ENCODE results near the gene NAA40. TPM values are rescaled to one million over a fixed set of nuclear protein-coding genes. Genes with fewer than 3 reads are reported as not detected.

Gene NAA40
- total RNA-seq, 1 experiment from 2014 or later: 44.4 TPM

- Histone ChIP-seq H2BK120ac (ENCODE audit: low read depth, low read length, poor library complexity, severe bottlenecking) (no peak overlapping the region), H2AK5ac (ENCODE audit: insufficient read length, low read length) (no peak overlapping the region), H3K23me2 (ENCODE audit: insufficient read length, low read depth, low read length, poor library complexity, severe bottlenecking) (no peaks in the 10 kb centered on the region), H3K9me3 (ENCODE audit: control insufficient read depth, low read depth, low read length) (no peaks in the 10 kb centered on the region), H3K27me3 (ENCODE audit: insufficient read depth, low read length) (no peaks in the 10 kb centered on the region), H4K8ac (replicated peaks; ENCODE audit: insufficient read length, low read depth, low read length) (no peak overlapping the region), H3K9ac (ENCODE audit: extremely low read depth, insufficient read length, low read length) (no peak overlapping the region), H4K5ac (ENCODE audit: insufficient read length, low read depth, low read length) (no peak overlapping the region), H3K56ac (ENCODE audit: insufficient read length, low read depth, low read length) (no peak overlapping the region), H3K27ac (ENCODE audit: insufficient read length, low read depth, low read length) (no peak overlapping the region), H3K4ac (ENCODE audit: low read depth, low read length) (no peak overlapping the region), H3K79me2 (ENCODE audit: insufficient read depth, low read length) (peaks cover 7% of the 10 kb centered on the region; the same call in 1 of the 2 replicates), H2BK5ac (ENCODE audit: insufficient read length, low read length) (no peak overlapping the region), H4K91ac (ENCODE audit: insufficient read length, low read depth, low read length) (no peak overlapping the region), H2BK15ac (ENCODE audit: low read depth, low read length) (no peak overlapping the region), H3T11ph (ENCODE audit: low read length) (no peak overlapping the region), H3K23ac (ENCODE audit: insufficient read length, low read depth, low read length) (no peak overlapping the region), H2BK12ac (ENCODE audit: insufficient read length, low read depth, low read length) (no peak overlapping the region), H3K4me2 (ENCODE audit: insufficient read depth, insufficient read length, low read length) (no peak overlapping the region), H2BK20ac (ENCODE audit: low read depth, low read length, poor library complexity, severe bottlenecking) (no peak overlapping the region), H3K79me1 (ENCODE audit: insufficient read depth, low read depth, low read length, poor library complexity, severe bottlenecking) (peaks cover 3% of the 10 kb centered on the region), H3K4me1 (ENCODE audit: insufficient read depth, low read length) (no peaks in the 10 kb centered on the region), H3K18ac (ENCODE audit: insufficient read length, low read depth, low read length) (no peak overlapping the region), H3K14ac (ENCODE audit: insufficient read depth, low read length) (no peak overlapping the region), H2AFZ (ENCODE audit: low read length) (no peak overlapping the region), H4K20me1 (ENCODE audit: control insufficient read depth, insufficient read depth, insufficient read length) (no peaks in the 10 kb centered on the region)
- no peak for TF ChIP-seq CTCF (conservative IDR thresholded peaks at IDR 0.05)
- Mint-ChIP-seq H3K9me3 (no peaks in the 10 kb centered on the region; a peak in 1 of 5 replicates), H3K4me3 (no peak overlapping the region), H3K4me1 (peaks cover 5 to 12% of the 10 kb centered on the region in 2 experiments; a peak in 3 of 4 replicates), H3K27me3 (ENCODE audit: low read depth) (no peaks in the 10 kb centered on the region), H3K27ac (no peak overlapping the region; a peak in 1 of 7 replicates), H3K36me3 (ENCODE audit: insufficient read depth in 1 of 3, low read depth in 3 of 3) (peaks cover 10 to 41% (median 34%) of the 10 kb centered on the region in 3 experiments; a peak in 6 of 7 replicates)
- DNase-seq: no peak
- WGBS (ENCODE audit: extremely low coverage, insufficient read length, low lambda C conversion rate): no CpG with 5 or more reads among the region's 8 CpGs
These were observed 6.2 kb downstream of the NAA40 start for GRCh38 chr11:63944987-63945386.

Measured in H9 (cell line).